Left renal pelvis (tissue), 4 donors: ENCODE data around the gene SUSD3. TPM values are rescaled to one million over a fixed set of nuclear protein-coding genes. Genes with fewer than 3 reads are reported as not detected.
A peak's percentile ranks its signal among the peaks of the same experiment; 100 is the strongest.
"Not testable (repeated sequence)": the region's sequence is repeated elsewhere in the genome, so short reads cannot be mapped to it uniquely, and the experiment has no call there.

Source experiments
- DNase-seq, 4 donors: peaks; one replicate each; pipeline ENCODE4 v3.0.0-alpha.2; 2013; ENCODE audit warnings: low read depth in 4 of 4, low spot score in 3 of 4
- polyA plus RNA-seq, 4 donors: library from polyadenylated mRNA; unstranded; fragments of 120-200 nt; gene quantifications; one replicate each; pipeline ENCODE4 v1.2.1, GENCODE V29; 2013; ENCODE audit not compliant: insufficient read length in 4 of 4

Gene SUSD3
- polyA plus RNA-seq, result 1 to 10 TPM; 2.6 to 9.7 (median 7.4) TPM

GRCh38 chr9:93058355-93059010, at the start of gene SUSD3:
TSS of gene SUSD3 (plus strand) at chr9:93058701. CDS start at chr9:93058743, 42 bp downstream.
- peak; percentile 64 to 75 (median 70) for DNase-seq

GRCh38 chr9:93009337-93010015, 49.0 kb upstream of the SUSD3 start:
- no peak for DNase-seq

- DNase-seq, result no peak
Observed at GRCh38 chr9:93010056-93010455, 48.4 kb upstream of the SUSD3 start.

DNA sequence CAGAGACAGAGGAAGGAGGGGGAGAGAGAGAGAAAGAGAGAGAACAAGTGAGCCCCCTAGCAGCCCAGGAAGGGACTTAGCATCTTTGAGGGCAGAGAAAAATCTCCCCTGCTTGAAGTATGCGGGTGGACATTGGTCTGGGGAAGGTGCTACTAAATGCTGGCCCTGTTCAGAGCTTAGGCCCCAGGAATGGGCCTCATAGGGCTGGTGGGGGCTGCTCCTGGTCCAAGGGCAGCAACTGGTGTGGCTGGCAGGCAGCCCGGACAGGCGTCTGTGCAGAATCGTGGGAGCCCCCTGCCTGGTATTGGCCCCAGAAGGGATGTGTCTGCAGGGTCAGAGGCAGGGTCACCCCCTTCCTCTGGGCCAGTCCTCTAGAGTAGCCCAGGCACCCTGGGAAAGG, 47.8 kb upstream of the SUSD3 start:
- no peak for DNase-seq

DNA sequence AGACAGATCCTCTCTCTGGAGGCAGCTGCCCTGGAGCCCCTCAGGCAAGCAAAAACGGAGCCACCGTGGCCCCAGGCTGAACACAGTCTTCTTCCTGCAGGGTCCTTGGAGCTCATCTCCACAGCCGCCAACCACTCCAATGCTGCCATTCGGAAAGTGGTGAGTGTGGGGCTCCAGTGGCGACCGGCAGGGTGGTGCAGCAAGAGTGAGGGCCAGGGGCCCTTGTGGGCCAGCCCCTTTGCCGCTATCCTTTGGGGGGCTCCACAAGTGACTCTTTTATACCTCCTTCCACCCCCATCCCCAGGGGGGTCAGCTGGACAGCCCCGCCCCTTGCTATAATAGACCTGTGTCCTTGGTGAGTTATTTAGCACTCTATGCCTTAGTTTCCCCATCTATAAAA, 47.4 kb upstream of the SUSD3 start:
- DNase-seq, result no peak

DNA sequence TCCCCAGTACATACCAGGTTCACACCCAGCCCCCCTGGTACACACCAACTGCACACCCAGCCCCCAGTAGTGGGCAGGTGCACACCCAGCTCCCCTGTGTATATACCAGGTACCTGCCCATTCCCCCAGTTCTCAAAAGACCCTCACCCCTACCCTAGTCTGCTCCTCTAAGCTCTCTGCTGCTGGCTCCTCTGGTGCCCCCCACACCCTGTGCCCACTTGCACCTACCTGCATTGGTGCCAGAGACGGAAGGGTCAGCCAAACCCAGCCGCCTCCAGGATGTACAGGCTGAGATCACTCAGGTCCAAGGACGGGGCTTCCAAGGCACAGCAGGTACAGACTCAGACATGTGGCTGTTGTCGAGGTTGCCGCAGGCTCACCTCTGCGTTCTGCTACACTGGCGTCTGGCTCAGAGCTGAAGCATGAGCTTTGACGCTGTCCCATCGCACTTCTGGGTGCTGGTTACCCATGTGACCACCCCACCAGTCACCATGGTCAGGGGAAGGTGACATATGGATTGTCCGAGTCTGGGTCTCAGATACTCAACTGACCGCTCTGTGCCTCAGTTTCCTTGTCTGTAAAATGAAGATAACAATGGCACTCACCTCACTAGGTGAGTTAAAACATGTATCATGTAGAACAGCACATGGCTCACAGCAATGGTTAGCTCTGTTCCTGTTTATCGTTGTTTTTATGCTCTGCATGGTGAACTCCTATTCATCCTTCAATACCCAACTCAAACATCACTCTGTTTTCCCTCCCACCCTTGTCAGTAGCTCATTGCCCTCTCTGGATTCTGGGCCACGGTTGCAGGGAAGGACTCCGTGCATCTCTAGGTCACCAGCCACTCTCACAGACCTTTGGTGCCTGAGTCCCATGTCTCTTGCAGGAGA, 45.3 kb upstream of the SUSD3 start:
- DNase-seq, result no peak

DNA sequence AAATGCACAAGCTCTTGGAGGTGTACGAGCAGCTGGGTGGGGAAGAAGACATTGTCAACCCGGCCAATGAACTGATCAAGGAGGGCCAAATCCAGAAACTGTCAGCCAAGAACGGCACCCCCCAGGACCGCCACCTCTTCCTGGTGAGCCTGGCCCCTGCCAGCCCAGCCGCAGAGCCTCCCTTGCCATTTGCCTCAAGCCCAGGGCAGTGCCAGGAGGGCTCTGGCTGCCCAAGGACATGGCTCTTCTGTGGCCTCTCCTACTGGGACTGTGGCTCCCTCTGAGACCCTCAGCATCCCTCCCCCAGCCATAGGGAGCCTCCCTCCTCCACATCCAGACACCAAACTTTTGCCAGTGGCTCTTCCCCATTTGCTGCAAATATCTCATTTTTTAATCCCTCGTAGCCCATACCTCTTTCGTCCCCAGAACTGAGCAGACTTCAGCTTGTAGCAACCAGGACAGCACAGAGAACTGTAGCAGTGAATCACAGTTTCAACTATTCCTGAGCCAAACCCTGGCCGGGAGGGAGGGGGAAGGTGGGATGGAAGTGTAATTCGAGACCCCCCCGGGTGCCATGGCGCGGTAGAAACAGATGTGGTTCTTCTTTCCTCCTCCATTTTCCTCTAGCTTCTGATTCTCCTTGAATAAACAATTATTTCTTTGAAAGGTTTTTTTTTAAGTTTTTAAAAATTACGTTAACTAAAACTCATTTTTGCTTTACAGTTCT, 44.5 kb upstream of the SUSD3 start:
- no peak for DNase-seq

DNA sequence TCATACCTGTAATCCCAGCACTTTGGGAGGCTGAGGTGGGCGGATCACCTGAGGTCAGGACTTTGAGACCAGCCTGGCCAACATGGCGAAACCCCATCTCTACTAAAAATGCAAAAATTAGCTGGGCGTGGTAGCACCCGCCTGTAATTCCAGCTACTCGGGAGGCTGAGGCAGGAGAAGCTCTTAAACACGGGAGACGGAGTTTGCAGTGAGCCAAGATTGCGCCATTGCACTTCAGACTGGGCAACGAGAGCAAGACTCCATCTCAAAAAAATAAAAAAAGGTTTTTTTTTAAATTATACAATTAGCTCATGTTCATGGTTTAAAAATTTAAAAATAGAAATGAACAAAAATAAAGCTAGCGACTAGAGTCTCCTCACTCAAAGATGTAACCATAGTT, 43.3 kb upstream of the SUSD3 start:
- not testable (repeated sequence) for DNase-seq

- DNase-seq, result no peak
Observed at GRCh38 chr9:93017621-93018020, 40.9 kb upstream of the SUSD3 start.

GRCh38 chr9:93020151-93020550, 38.4 kb upstream of the SUSD3 start:
- no peak for DNase-seq

GRCh38 chr9:93020771-93021670, 37.5 kb upstream of the SUSD3 start:
- no peak for DNase-seq

DNA sequence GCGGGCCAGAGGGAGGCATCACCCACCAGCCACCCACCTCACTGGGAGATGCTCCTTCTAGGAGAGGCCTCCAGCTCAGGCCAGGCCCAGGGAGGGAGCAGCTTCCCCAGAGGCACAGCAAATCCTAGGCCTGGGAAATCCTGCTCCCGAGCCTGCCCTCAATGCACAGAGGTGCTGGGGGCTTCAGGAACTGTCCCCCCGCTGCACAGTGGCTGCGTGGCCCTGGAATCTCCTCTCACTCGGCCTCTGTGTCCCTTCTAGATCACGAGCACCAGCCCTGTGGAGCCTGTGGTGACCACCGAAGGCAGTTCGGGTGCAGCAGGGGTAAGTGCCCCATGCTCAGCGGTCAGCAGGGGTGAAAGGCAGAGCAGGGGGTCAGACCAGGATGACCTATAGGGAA, 36.4 kb upstream of the SUSD3 start:
- no peak for DNase-seq

- no peak for DNase-seq
Observed at GRCh38 chr9:93022721-93023520, 35.6 kb upstream of the SUSD3 start.

DNA sequence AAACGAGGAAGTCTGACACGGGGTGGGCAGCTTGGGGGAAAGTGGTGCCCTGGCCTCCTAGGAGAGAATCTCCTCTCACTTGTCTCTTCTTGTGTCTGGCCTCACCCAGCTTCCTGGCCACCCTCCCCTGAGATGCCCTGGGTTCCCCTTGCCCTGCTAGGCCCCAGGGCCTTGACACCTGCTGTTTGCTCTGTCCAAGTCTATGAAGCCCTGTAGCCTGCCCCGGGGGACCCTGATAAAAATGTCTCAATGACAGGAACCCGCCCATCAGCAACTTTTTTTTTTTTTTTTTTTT, 35.0 kb upstream of the SUSD3 start:
- DNase-seq, result no peak

DNA sequence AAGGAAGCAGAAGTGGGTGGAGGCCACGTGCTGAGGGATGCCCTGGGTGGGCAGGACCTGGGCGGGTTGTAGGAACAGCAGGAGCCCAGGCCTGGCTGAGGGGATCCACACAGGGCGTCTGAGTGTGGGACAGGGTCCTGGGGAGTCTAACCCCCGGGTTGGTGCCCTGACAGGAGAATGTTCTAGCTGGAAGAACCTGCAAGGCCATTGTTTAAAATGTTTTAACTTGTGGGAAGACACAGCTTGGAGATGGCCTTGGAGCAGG, 33.9 kb upstream of the SUSD3 start:
- no peak for DNase-seq

DNA sequence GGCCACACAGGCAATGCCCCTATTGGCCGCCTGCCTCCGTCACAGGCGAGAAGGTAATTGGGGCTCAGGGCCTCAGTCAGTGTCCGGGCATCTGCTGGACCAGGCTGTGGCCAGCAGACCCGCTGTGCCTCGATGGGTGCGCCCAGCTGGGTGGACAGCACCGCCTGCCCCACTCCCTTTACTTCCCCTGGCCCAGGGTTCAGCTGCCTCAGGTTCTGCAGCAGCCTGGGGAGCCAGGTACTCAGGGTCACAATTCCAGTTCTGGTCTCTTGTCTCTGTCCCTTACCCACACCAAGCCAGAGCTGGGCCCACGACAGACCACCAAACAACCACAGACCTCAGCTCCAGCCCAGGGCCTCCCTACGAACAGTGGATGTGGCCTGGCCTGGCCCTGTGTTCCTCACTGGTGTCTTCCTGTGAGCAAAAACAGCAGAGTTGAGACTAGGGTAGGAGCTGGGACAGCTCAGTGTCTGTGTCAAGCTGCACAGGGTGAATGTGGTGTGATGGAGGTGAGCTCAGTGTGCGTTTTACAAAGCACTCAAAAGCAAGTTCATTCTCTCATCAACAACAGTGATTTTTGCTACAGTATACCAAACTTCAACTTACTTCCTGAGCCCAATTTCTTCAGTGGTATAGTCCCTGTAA, 33.4 kb upstream of the SUSD3 start:
- no peak for DNase-seq

- no peak for DNase-seq
Observed at GRCh38 chr9:93025736-93026135, 32.8 kb upstream of the SUSD3 start.

- DNase-seq, result no peak
Observed at GRCh38 chr9:93026640-93027039, 31.9 kb upstream of the SUSD3 start.

GRCh38 chr9:93027750-93028149, 30.8 kb upstream of the SUSD3 start:
- no peak for DNase-seq
